PC-9 (cell line): ENCODE data around the gene DPP9. TPM values are rescaled to one million over a fixed set of nuclear protein-coding genes. Genes with fewer than 3 reads are reported as not detected.
"Not testable (repeated sequence)": the region's sequence is repeated elsewhere in the genome, so short reads cannot be mapped to it uniquely, and the experiment has no call there.

Experiments used
- BruUV-seq: library from RNA; stranded (reverse); fragments of 400-500 nt; replicated peaks from 2 replicates; lab custom pipeline; 2021; lab: Mats Ljungman, UMichigan
- CTCF ChIA-PET: fragments of 300-600 bp; sonication (Branson Sonifier 250); formaldehyde crosslinking; loops from one replicate; lab custom pipeline; 2022; ENCODE audit warnings: antibody characterized with exemption; lab: Charles Lee
- POLR2A ChIA-PET: fragments of 300-600 bp; sonication (Branson Sonifier 250); formaldehyde crosslinking; loops from one replicate; lab custom pipeline; 2022; ENCODE audit warnings: antibody characterized with exemption; ENCODE audit not compliant: unreplicated experiment; lab: Charles Lee
- DNase-seq, 2 experiments: peaks; one replicate each; pipeline versions ENCODE4 v3.0.0 to v3.0.0-alpha.2; 2015 to 2022; ENCODE audit warnings: mixed read lengths in 1 of 2
- H2AFZ ChIP-seq: fragments of 200-600 bp; sonication (generic); 2 replicates; pipeline ENCODE4 v1.8.1; 2017; ENCODE audit warnings: antibody characterized with exemption
- H3F3A ChIP-seq: fragments of 200-600 bp; sonication (generic); 2 replicates; pipeline ENCODE4 v1.8.1; 2017; ENCODE audit warnings: antibody characterized with exemption, mild to moderate bottlenecking, low read depth; ENCODE audit not compliant: insufficient read depth
- H3K27ac ChIP-seq: fragments of 200-600 bp; sonication (generic); 2 replicates; pipeline ENCODE4 v1.6.1; 2016; ENCODE audit warnings: mixed run types
- H3K27me3 ChIP-seq: fragments of 200-600 bp; sonication (generic); 2 replicates; pipeline ENCODE4 v1.6.1; 2016; ENCODE audit warnings: low read depth, mixed run types; ENCODE audit not compliant: insufficient read depth
- H3K36me3 ChIP-seq: fragments of 200-600 bp; sonication (generic); 2 replicates; pipeline ENCODE4 v1.6.1; 2016; ENCODE audit warnings: low read depth, mixed run types
- H3K4me1 ChIP-seq: fragments of 200-600 bp; sonication (generic); replicated peaks from 2 replicates; pipeline ENCODE4 v1.6.1; 2016; ENCODE audit warnings: mixed run types; ENCODE audit not compliant: insufficient read depth
- H3K4me2 ChIP-seq: fragments of 200-600 bp; sonication (generic); 2 replicates; pipeline ENCODE4 v1.6.1; 2017; ENCODE audit warnings: mixed run types
- H3K4me3 ChIP-seq: fragments of 200-600 bp; sonication (generic); 2 replicates; pipeline ENCODE4 v1.6.1; 2016; ENCODE audit warnings: mixed run types
- H3K79me2 ChIP-seq: fragments of 200-600 bp; sonication (generic); 2 replicates; pipeline ENCODE4 v1.6.1; 2017; ENCODE audit warnings: low read depth, mixed run types
- H3K9me2 ChIP-seq: fragments of 200-600 bp; sonication (generic); 2 replicates; pipeline ENCODE4 v1.8.1; 2017; ENCODE audit warnings: mild to moderate bottlenecking; ENCODE audit not compliant: insufficient read depth
- H3K9me3 ChIP-seq: fragments of 200-600 bp; sonication (generic); 2 replicates; pipeline ENCODE4 v1.8.1; 2016; ENCODE audit warnings: low read depth; ENCODE audit not compliant: insufficient read depth
- H4K20me1 ChIP-seq: fragments of 200-600 bp; sonication (generic); 2 replicates; pipeline ENCODE4 v1.8.1; 2017; ENCODE audit not compliant: insufficient read depth
- EZH2 ChIP-seq: fragments of 200-600 bp; sonication (generic); IDR thresholded peaks from 2 replicates; pipeline ENCODE4 v1.8.0; 2017; ENCODE audit warnings: antibody characterized with exemption, low read depth
- intact Hi-C: fragments of 100-400 bp; cut with micrococcal nuclease; formaldehyde crosslinking; loops from one replicate; pipeline ENCODE4 v1.10.0; 2022; ENCODE audit not compliant: unreplicated experiment
- total RNA-seq: library from RNA; stranded (reverse); gene quantifications from 2 replicates; pipeline ENCODE4 v1.2.3, GENCODE V29; 2021
- TF ChIP-seq, protein P1 (sequence below): fragments of 200-600 bp; sonication (generic); conservative IDR thresholded peaks from 2 replicates; pipeline ENCODE4 v1.6.1; 2017; ENCODE audit warnings: mixed run types, antibody characterized with exemption, mild to moderate bottlenecking, moderate library complexity

Gene DPP9
- total RNA-seq, 1 experiment from 2014 or later, result 85.3 TPM

DNA sequence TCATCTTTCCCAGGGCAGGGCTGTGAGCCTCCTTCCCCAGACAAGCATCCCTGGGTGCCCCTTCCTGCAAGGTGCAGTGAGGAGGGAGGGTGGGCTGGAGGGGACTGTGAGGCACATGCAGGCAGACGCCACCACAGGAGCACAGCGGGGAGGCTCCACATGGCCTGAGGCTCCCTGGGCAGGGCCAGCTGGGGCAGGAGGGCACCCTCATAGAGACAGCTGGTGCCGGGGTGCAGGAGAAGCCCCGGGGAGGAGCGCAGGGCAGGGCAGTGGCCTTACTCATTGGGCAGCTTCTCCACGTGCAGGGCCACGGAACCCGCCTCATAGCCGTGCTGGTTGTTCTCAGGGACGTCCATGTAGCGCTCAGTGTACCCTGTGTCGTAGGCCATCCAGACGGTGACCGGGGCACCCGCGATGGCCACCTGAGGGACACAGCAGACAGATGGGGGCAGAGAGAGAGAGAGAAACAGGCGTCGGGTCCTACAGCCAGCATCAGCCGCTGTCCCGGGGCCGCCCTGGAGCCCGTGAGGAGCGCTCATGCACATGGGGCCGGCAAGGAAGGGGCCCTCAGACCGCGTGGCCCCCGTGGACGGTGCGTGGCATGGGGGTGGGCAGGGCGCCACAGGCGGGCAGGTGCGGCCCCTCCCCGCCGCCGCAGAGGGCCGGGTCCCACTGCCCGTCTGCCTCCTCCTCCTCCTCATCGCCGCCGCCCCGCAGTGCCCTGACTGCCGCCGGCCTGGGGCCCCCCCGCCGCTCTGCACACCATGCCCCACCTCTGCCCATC lies 41.0 kb downstream of the DPP9 start:
- no peaks in the 10 kb centered on the region for H3K9me3 ChIP-seq
- no peak for DNase-seq
- H3K27ac ChIP-seq, result no peak overlapping the region
- ChIA-PET POLR2A (no interaction called here), CTCF (interaction anchor here (0.7 kb wide), 1 partner anchor 12 kb away, joined by 3 read pairs; no protein-coding TSS in a partner anchor)
- H3K27me3 ChIP-seq, result no peaks in the 10 kb centered on the region
- no TSS peak for BruUV-seq
- H3K36me3 ChIP-seq, result no peaks in the 10 kb centered on the region
- intact Hi-C loops, result no loop called here
- no peaks in the 10 kb centered on the region for H3K4me1 ChIP-seq
- no peaks in the 10 kb centered on the region for H3K9me2 ChIP-seq
- H3F3A ChIP-seq, result no peaks in the 10 kb centered on the region
- no peak overlapping the region for H2AFZ ChIP-seq
- no peak for TF ChIP-seq EZH2
- TF ChIP-seq, protein P1, sequence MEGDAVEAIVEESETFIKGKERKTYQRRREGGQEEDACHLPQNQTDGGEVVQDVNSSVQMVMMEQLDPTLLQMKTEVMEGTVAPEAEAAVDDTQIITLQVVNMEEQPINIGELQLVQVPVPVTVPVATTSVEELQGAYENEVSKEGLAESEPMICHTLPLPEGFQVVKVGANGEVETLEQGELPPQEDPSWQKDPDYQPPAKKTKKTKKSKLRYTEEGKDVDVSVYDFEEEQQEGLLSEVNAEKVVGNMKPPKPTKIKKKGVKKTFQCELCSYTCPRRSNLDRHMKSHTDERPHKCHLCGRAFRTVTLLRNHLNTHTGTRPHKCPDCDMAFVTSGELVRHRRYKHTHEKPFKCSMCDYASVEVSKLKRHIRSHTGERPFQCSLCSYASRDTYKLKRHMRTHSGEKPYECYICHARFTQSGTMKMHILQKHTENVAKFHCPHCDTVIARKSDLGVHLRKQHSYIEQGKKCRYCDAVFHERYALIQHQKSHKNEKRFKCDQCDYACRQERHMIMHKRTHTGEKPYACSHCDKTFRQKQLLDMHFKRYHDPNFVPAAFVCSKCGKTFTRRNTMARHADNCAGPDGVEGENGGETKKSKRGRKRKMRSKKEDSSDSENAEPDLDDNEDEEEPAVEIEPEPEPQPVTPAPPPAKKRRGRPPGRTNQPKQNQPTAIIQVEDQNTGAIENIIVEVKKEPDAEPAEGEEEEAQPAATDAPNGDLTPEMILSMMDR, result no peak
- H4K20me1 ChIP-seq, result no peaks in the 10 kb centered on the region
- H3K4me3 ChIP-seq, result no peak overlapping the region
- no peak overlapping the region for H3K4me2 ChIP-seq
- H3K79me2 ChIP-seq, result no peaks in the 10 kb centered on the region

DNA sequence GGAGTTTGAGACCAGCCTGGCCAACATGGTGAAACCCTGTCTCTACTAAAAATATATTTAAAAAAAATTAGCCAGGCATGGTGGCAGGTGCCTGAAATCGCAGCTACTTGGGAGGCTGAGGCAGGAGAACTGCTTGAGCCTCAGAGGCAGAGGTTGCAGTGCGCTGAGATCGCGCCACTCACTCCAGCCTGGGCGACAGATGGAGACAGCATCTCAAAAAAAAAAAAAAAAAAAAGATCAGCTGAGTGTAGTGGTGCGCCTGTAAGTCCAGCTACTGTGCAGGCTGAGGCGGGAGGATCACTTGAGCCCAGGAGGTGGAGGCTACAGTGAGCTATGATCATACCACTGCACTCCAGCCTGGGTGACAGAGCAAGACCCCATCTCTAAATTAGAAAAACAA lies 43.6 kb downstream of the DPP9 start:
- H3K36me3 ChIP-seq, H3F3A ChIP-seq, H3K4me2 ChIP-seq, intact Hi-C loops, H2AFZ ChIP-seq, H3K9me3 ChIP-seq, DNase-seq, H3K79me2 ChIP-seq, H3K4me1 ChIP-seq, H3K27me3 ChIP-seq, H3K9me2 ChIP-seq, POLR2A ChIA-PET, H4K20me1 ChIP-seq, H3K4me3 ChIP-seq, BruUV-seq, H3K27ac ChIP-seq, CTCF ChIA-PET: not testable (repeated sequence)

DNA sequence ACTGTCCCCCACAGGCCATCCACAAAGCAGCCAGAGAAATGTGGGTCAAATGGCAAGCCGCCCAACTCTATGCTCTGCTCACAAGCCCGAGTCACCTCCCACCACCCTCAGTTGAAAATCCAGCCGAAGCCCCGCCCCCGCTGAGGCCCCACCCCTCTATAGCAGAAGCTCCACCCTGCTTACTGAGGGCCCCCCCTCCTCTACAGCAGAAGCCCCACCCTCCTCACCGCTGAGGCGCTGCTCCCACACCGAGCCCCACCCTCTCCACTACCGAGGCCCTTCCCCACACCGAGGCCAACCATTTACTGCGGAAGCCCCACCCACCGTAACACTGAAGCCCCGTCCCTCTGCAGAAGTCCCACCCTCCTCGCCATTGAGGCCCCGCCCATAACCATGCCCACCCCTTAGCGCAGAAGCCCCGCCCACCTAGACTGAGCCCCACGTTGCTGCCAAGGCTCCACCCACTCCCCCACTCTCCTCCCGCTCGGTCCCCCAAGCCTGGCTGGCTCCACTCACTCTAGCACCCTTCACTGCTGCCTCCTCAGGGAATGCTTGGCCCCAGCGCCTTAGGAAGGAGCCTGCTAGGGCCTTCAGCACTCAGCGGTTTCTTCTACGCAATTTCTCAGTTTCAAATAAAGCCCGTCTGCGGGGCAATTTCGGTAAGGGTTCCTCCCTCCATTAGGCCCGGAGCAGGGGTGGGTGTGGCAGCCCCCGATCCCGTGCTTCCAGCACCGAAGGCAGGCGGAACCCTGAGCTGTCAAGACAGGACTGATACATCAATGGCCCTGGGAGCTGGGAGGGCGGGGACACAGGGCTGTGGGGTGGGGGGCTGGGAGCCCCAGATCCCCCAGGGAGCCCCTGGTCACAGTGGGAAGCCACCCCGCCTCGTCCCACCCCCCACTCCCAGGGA lies 44.5 kb downstream of the DPP9 start:
- DNase-seq, result no peak
- Histone ChIP-seq H3K27ac (no peak overlapping the region), H3K27me3 (no peaks in the 10 kb centered on the region), H3K9me3 (no peaks in the 10 kb centered on the region), H3F3A (no peaks in the 10 kb centered on the region), H4K20me1 (no peaks in the 10 kb centered on the region), H3K36me3 (no peaks in the 10 kb centered on the region), H3K4me2 (no peak overlapping the region), H3K9me2 (no peaks in the 10 kb centered on the region), H3K4me3 (no peak overlapping the region), H3K4me1 (no peaks in the 10 kb centered on the region), H3K79me2 (no peaks in the 10 kb centered on the region), H2AFZ (no peak overlapping the region)
- ChIA-PET POLR2A (no interaction called here), CTCF (interaction anchor here (0.7 kb wide), 1 partner anchor 10 kb away, joined by 3 read pairs; no protein-coding TSS in a partner anchor)
- no peak for TF ChIP-seq EZH2
- TF ChIP-seq, protein P1, result no peak
- no TSS peak for BruUV-seq
- intact Hi-C loops, result no loop called here
